ENCODE results near the gene TUB.

DNA sequence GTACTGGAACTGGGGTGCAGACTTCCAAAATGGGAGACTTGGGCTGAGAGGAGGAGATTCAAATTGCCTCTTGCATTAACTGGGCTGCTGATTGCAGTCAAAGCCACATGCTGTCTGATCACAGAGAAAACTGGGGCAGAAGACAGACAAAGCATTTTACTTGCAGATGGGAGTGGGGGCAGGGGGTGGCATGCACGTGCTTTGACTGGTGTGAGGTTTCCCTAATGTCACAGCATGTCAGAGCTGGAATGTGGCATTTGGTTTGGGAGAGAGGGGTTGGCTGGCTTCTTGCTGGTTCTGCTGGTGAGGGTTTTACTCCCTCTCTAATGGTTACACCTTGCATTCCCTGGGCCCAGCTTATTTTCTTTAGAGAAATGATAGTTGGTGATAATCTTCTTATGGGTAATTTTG, 2.9 kb downstream of the TUB start:
- TF ChIP-seq EZH2phosphoT487 (IDR thresholded peaks at IDR 0.05; ENCODE audit: low read length) = no peak
- TF ChIP-seq, protein P1, sequence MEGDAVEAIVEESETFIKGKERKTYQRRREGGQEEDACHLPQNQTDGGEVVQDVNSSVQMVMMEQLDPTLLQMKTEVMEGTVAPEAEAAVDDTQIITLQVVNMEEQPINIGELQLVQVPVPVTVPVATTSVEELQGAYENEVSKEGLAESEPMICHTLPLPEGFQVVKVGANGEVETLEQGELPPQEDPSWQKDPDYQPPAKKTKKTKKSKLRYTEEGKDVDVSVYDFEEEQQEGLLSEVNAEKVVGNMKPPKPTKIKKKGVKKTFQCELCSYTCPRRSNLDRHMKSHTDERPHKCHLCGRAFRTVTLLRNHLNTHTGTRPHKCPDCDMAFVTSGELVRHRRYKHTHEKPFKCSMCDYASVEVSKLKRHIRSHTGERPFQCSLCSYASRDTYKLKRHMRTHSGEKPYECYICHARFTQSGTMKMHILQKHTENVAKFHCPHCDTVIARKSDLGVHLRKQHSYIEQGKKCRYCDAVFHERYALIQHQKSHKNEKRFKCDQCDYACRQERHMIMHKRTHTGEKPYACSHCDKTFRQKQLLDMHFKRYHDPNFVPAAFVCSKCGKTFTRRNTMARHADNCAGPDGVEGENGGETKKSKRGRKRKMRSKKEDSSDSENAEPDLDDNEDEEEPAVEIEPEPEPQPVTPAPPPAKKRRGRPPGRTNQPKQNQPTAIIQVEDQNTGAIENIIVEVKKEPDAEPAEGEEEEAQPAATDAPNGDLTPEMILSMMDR (IDR thresholded peaks at IDR 0.05; ENCODE audit: low read length) = no peak

Measured in MM.1S (cell line).